HepG2 (cell line): ENCODE measurements around the gene ARL16. TPM values are rescaled to one million over a fixed set of nuclear protein-coding genes. Genes with fewer than 3 reads are reported as not detected.
A peak's percentile ranks its signal among the peaks of the same experiment; 100 is the strongest.

Source experiments
- AGO2 ChIP-seq: fragments of 200-400 bp; formaldehyde crosslinking; optimal IDR thresholded peaks from 2 replicates; pipeline ENCODE3; 2017; ENCODE audit warnings: mild to moderate bottlenecking, low read depth, low read length, moderate library complexity
- AKNA ChIP-seq: sonication (generic); formaldehyde crosslinking; IDR thresholded peaks from 2 replicates; pipeline ENCODE4 v1.4.0; 2020; ENCODE audit warnings: missing genetic modification reagents, borderline replicate concordance
- CCAR2 ChIP-seq: fragments of 200-400 bp; formaldehyde crosslinking; optimal IDR thresholded peaks from 2 replicates; pipeline ENCODE3; 2018; ENCODE audit warnings: low read depth, mild to moderate bottlenecking, low read length, moderate library complexity
- GATAD2A ChIP-seq: IDR thresholded peaks from 2 replicates; pipeline ENCODE4 v1.6.1; 2016
- IRX3 ChIP-seq: sonication (generic); formaldehyde crosslinking; IDR thresholded peaks from 2 replicates; pipeline ENCODE4 v1.8.1; 2023; ENCODE audit warnings: mild to moderate bottlenecking, low read depth, missing genetic modification reagents, borderline replicate concordance
- POLR2AphosphoS5 ChIP-seq: IDR thresholded peaks from 2 replicates; pipeline ENCODE4 v1.6.1; 2012; ENCODE audit warnings: low read depth, low read length
- RORA ChIP-seq: sonication (generic); formaldehyde crosslinking; IDR thresholded peaks from 2 replicates; pipeline ENCODE4 v1.5.0; 2020; ENCODE audit warnings: mild to moderate bottlenecking, missing genetic modification reagents, moderate library complexity
- STAT5B ChIP-seq: sonication (generic); formaldehyde crosslinking; IDR thresholded peaks from 2 replicates; pipeline ENCODE4 v1.4.0; 2020; ENCODE audit warnings: missing genetic modification reagents
- TGIF2 ChIP-seq: IDR thresholded peaks from 2 replicates; pipeline ENCODE4 v1.6.1; 2016; ENCODE audit warnings: control low read depth, missing compliant biosample characterization
- ZMAT3 ChIP-seq: sonication (generic); formaldehyde crosslinking; conservative IDR thresholded peaks from 2 replicates; pipeline ENCODE4 v1.7.0; 2021; ENCODE audit warnings: missing genetic modification reagents
- ZNF256 ChIP-seq: sonication (generic); formaldehyde crosslinking; conservative IDR thresholded peaks from 2 replicates; pipeline ENCODE4 v1.4.0; 2020; ENCODE audit warnings: missing genetic modification reagents
- ZNF292 ChIP-seq: sonication (generic); formaldehyde crosslinking; IDR thresholded peaks from 2 replicates; pipeline ENCODE4 v1.8.1; 2022; ENCODE audit warnings: mild to moderate bottlenecking, low read depth, missing genetic modification reagents, borderline replicate concordance
- ZNF337 ChIP-seq: sonication (generic); formaldehyde crosslinking; IDR thresholded peaks from 2 replicates; pipeline ENCODE4 v1.5.1; 2020; ENCODE audit warnings: missing genetic modification reagents, low read depth, mild to moderate bottlenecking, borderline replicate concordance
- ZNF451 ChIP-seq: sonication (generic); formaldehyde crosslinking; IDR thresholded peaks from 2 replicates; pipeline ENCODE4 v1.5.0; 2020; ENCODE audit warnings: mild to moderate bottlenecking, missing genetic modification reagents
- ZNF678 ChIP-seq: sonication (generic); formaldehyde crosslinking; IDR thresholded peaks from 2 replicates; pipeline ENCODE4 v1.4.0; 2020; ENCODE audit warnings: mild to moderate bottlenecking, missing genetic modification reagents
- ZNF766 ChIP-seq: sonication (generic); formaldehyde crosslinking; IDR thresholded peaks from 2 replicates; pipeline ENCODE4 v1.5.0; 2020; ENCODE audit warnings: missing genetic modification reagents, borderline replicate concordance
- ZNF776 ChIP-seq: sonication (generic); formaldehyde crosslinking; IDR thresholded peaks from 2 replicates; pipeline ENCODE4 v1.4.0; 2020; ENCODE audit warnings: mild to moderate bottlenecking, missing genetic modification reagents
- ZSCAN25 ChIP-seq: sonication (generic); formaldehyde crosslinking; IDR thresholded peaks from 2 replicates; pipeline ENCODE4 v1.8.0; 2022; ENCODE audit warnings: mild to moderate bottlenecking, missing genetic modification reagents
- ZZZ3 ChIP-seq: sonication (generic); formaldehyde crosslinking; IDR thresholded peaks from 2 replicates; pipeline ENCODE4 v1.4.0; 2020; ENCODE audit warnings: missing genetic modification reagents, mild to moderate bottlenecking, borderline replicate concordance
- polyA plus RNA-seq, 8 experiments: library from polyadenylated mRNA; depleted of rRNA in 3 of 8; stranded (reverse) in 7 of 8; unstranded in 1 of 8; fragments of >200 nt; fragmentation: Illumina TruSeq in 4 of 8; extraction: Trizol in 4 of 8; gene quantifications; 2 replicates each; pipeline versions ENCODE4 v1.2.1 to v1.2.3, GENCODE V29; 2011 to 2016; ENCODE audit warnings: low read depth in 4 of 8, missing spikeins in 1 of 8, mixed read lengths in 1 of 8; ENCODE audit not compliant: insufficient read depth in 1 of 8
- total RNA-seq, 5 experiments: library from RNA; depleted of rRNA; stranded (reverse); fragments of >200 nt; fragmentation: Illumina TruSeq; extraction: Trizol; gene quantifications; 2 replicates each; pipeline ENCODE4 v1.2.3, GENCODE V29; 2016; ENCODE audit warnings: low read depth in 1 of 5
- TF ChIP-seq, protein P1 (sequence below): sonication (generic); formaldehyde crosslinking; IDR thresholded peaks from 2 replicates; pipeline ENCODE4 v1.4.0; 2020; ENCODE audit warnings: low read depth, missing genetic modification reagents

The ARL16 gene
- total and polyA plus RNA-seq, 2 of the 13 experiments (the other 11 are each of a cell fraction or from before 2014, with no cell fraction given) = 20.8 to 30.8 TPM

DNA sequence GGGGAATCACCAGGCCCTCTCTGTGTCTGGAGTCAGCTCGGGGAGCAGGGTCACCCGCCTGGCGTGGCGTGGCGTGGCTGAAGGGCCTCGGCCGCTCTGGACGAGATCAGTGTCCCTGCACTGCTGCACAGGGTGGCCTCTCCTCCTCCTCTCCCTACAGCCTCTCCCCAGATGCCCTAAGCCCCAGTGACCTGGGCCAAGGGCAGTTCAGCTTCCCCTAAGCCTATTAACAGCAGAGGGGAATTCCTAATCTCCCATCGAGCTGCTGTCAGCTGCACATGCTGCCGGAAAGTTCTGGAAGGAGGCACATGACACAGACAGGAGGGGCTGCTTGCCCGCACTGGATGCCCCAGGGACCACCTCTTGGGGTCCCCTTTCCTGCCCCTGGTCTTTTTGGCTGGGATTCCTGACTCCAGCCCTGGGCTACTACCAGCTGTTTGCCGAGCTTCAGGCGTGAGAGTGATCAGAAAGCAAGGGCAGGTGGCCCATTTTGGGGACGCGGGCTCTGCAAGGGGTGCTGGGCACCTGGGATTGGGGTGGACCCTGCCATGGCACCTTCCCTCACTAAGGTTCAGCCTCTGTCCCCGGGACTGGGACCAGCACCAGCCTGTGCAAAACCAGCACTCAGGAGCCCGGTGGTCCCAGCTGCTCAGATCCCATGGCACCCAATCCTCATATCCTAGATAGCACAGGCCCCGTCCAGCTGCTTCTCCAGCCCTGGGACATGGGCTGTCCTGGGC, 28.0 kb downstream of the ARL16 start (continued):
- TF ChIP-seq ZNF292 (CRISPR knock-in tag) = peak; percentile 42; the same call in 1 of the 2 replicates
- no peak for TF ChIP-seq ZNF776 (CRISPR knock-in tag)
- 0 out of 2 replicates have a peak, but pooled peaks have one; percentile 59 for TF ChIP-seq ZNF678 (CRISPR knock-in tag)
- TF ChIP-seq, protein P1, sequence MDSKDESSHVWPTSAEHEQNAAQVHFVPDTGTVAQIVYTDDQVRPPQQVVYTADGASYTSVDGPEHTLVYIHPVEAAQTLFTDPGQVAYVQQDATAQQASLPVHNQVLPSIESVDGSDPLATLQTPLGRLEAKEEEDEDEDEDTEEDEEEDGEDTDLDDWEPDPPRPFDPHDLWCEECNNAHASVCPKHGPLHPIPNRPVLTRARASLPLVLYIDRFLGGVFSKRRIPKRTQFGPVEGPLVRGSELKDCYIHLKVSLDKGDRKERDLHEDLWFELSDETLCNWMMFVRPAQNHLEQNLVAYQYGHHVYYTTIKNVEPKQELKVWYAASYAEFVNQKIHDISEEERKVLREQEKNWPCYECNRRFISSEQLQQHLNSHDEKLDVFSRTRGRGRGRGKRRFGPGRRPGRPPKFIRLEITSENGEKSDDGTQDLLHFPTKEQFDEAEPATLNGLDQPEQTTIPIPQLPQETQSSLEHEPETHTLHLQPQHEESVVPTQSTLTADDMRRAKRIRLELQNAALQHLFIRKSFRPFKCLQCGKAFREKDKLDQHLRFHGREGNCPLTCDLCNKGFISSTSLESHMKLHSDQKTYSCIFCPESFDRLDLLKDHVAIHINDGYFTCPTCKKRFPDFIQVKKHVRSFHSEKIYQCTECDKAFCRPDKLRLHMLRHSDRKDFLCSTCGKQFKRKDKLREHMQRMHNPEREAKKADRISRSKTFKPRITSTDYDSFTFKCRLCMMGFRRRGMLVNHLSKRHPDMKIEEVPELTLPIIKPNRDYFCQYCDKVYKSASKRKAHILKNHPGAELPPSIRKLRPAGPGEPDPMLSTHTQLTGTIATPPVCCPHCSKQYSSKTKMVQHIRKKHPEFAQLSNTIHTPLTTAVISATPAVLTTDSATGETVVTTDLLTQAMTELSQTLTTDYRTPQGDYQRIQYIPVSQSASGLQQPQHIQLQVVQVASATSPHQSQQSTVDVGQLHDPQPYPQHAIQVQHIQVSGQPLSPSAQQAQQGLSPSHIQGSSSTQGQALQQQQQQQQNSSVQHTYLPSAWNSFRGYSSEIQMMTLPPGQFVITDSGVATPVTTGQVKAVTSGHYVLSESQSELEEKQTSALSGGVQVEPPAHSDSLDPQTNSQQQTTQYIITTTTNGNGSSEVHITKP (CRISPR knock-in tag) = no peak
- TF ChIP-seq IRX3 (CRISPR knock-in tag) = no peak
- TF ChIP-seq STAT5B (CRISPR knock-in tag) = no peak
- TF ChIP-seq ZSCAN25 = peak; percentile 95
- no peak for TF ChIP-seq ZNF256 (CRISPR knock-in tag)
- TF ChIP-seq RORA (CRISPR knock-in tag) = no peak
- no peak for TF ChIP-seq ZNF337 (CRISPR knock-in tag)
- no peak for TF ChIP-seq TGIF2
- TF ChIP-seq AKNA = no peak
- peak; percentile 37; the same call in 1 of the 2 replicates for TF ChIP-seq GATAD2A (CRISPR knock-in tag)
- no peak for TF ChIP-seq ZNF451
- peak; percentile 76; the same call in 1 of the 2 replicates for TF ChIP-seq ZNF766 (CRISPR knock-in tag)
- TF ChIP-seq CCAR2 = no peak
- peak; percentile 48; the same call in 1 of the 2 replicates for TF ChIP-seq ZZZ3
- TF ChIP-seq POLR2AphosphoS5 = no peak
- 0 out of 2 replicates have a peak, but pooled peaks have one; percentile 54 for TF ChIP-seq ZMAT3 (CRISPR knock-in tag)
- TF ChIP-seq AGO2 = no peak
